Brain pericyte (primary cell): Measurements from ENCODE around the gene C3orf62.
"Not testable (repeated sequence)": the region's sequence is repeated elsewhere in the genome, so short reads cannot be mapped to it uniquely, and the experiment has no call there.

ENCODE experiments used
- DNase-seq: peaks from one replicate; pipeline ENCODE4 v3.0.0-alpha.2; 2012; ENCODE audit warnings: low read depth, low spot score

C3orf62 gene

DNA sequence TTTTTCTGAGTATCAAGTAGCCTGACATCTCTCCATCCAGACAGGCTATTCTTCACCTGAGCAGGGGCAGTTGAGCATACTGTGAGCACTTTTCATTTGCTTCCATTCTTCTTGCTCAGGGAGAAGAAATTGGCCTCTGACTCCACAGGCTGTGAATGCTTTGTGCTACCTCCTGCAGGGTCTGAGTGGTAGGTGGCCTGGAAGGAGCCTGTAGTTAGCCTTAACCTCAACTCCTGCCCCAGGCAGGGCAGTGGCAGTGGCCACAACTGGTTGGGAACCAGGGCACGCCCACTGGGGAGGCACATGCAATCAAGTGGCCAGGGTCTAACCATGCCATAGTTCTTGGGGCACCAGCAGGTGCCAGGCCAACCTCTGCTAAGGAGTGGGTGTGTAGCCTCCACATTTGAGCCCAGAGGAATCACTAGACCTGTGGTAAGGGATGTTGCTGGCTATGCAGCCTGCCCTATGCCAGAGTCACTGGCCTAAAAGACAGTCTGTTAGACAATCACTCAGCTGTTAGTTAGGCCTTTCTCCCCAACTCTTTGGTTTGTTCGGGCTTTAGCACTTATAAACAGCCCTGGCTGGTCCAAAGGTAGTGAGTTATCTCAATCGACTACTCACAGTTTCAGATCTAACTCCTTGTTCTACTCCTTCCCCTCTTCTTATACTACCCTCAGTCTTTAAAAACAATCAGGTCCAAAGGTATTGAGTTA lies 7.4 kb downstream of the C3orf62 start:
- no peak for DNase-seq

DNA sequence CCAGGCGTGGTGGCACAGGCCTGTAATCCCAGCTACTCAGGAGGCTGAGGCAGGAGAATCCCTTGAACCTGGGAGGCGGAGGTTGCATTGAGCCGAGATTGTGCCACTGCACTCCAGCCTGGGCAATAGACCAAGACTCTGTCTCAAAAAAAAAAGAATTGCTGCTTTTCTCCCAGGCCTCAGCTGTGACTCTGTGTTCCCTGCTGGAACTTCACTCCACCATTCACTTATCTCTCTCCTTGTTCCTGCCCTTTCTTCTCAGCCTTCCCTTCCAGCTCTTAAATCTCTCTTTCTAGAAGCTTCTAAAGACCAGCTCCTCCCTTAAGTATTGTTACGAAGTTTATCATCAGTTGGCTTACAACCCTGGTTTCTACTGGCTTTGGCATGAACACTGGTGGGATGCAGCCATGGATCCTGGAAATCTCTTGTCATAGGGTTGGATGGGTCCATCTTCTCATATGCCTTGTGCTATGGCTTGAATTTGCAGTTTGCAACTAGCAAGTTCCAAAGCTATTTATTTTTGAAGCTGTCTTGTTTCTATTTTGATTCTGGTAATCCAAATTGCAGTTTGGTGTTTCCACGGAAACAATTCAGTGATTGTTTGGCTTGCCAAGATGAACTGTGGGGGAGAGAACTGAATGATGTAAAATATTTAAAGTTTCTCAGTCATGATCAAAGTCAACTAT lies 10.5 kb downstream of the C3orf62 start:
- no peak for DNase-seq

DNA sequence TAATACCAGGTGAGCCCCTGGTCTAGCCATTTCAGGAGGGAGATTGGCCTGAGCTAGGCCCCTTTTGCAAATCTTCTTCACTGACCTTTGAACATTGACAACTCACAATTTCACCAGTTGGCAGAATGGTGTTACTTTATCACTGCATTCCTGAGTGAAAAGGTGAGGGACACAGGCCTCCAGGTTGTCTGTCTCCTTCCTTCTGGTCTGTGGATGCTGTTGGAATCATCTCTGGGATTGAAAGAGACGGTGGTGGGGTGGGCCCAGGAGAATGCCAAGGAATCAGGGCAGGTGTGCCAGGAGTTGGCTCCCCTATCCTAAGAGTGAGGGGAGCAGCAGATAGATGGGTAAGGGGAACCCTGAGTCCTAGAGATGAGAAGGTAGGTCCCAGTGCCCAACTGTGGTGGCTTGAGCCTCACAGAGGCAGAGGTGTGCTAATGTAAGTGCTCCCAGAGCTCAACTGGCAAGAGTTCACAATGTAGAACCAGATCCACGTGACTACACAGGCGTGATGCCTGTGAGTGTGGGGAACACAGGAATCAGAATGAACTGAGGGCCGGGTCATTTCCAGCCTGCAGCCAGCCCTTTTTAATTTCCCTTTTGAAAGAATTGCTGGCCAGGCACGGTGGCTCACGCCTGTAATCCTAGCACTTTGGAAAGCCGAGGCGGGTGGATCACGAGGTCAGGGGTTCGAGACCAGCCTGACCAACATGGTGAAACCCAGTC lies 11.2 kb downstream of the C3orf62 start:
- DNase-seq: no peak

DNA sequence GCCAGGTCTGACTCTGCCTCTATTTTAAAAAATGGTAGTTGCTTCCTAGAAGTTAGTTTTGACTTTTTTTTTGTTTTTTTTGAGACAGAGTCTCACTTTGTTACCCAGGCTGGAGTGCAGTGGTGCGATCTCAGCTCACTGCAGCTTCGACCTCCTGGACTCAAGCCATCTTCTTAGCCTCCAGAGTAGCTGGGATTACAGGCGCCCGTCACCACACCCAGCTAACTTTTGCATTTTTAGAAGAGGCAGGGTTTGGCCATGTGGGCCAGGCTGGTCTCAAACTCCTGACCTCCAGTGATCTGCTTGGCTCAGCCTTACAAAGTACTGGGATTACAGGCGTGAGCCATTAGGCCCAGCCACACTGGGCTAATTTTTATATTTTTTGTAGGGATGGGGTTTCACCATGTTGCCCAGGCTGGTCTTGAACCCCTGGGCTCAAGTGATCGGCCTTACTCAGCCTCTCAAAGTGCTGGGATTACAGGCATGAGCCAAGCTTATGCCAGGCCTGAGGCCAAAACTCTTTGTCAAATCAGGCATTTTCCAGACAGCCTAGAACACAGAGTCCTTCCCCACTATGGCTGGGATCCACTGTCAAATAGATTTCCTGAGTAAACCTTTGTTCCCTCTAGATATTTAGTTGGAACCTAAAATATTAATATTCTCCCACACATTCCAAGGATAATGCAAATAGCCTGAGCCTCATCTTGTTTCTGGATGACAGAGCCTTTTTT lies 13.7 kb downstream of the C3orf62 start:
- no peak for DNase-seq

DNA sequence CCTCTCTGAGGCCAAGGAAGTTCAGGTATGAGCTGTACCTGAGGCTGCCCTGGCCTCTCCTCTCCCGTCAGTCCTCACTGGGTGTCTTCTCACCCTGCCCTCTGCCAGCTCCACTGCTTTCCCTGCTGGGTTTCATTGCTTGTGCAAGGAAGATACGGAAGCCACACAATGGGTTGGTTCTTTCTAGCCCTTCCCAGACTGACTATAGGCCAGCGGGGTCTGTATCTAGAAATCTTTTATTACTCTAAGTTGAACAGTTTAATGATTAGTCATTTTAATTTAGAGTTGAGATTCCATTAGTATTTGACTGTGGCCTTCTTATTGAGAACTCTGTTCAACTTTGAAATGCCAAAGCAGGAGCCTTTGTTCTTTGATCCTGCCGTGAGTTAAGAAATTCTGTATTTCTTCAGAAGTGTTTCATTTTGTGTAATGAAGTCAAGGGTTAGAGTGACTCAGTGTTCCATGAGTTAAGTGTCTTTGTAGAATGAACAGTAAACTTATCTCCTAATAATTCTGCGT lies 16.2 kb downstream of the C3orf62 start:
- no peak for DNase-seq

DNA sequence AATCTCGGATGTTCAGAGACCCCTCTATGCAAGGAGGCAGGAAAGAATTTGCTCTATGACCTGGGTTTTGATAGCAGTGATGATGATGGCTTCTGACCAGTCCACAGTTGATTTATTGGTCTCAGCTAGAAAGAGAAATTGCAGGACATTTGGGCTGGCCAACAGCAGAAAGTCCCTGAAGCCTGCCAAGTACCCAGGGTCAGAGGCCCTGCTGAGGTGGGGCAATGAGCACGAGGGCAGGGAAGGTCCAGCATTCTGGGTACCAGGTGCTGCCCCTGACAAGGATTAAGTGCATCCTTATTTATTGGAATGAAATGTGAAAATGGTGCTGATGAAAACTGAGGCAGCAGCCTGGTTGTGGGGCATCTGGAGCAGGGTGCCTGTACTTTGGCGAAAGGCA lies 19.8 kb downstream of the C3orf62 start:
- no peak for DNase-seq

DNA sequence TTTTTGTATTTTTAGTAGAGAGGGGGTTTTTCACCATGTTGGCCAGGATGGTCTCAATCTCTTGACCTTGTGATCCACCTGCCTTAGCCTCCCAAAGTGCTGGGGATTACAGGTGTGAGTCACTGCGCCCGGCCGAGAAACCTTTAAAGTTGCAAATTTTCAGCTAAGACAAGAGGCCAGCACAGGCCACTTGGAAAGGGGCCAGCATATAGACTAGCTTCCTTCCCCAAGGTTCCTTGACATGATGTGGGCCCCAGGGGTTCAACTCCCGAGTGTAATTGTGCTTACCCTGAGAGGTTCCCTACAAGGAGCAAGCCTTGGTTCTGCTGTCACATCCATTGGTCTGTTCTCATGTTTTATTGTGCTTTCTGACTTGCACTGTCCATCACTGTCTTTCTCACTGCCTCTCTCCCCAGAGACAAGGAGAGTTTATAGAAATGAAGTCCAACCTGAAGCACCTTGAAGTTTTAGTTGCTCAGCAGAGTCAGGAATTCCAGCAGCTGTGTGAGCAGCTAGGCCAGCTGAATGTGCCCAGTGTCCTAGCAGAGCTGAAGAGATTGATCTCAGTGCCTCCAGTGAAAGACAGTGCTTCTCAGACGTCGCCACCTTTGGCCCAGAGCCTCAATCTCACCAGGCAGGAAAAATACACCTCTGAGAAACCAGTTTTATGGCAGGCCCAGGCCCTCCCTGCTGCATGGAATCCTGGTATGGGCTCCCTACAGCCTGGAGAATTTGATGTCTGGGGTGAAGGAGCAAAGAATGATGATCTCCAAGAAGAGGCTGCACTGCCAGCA lies 21.1 kb downstream of the C3orf62 start:
- DNase-seq: no peak

DNA sequence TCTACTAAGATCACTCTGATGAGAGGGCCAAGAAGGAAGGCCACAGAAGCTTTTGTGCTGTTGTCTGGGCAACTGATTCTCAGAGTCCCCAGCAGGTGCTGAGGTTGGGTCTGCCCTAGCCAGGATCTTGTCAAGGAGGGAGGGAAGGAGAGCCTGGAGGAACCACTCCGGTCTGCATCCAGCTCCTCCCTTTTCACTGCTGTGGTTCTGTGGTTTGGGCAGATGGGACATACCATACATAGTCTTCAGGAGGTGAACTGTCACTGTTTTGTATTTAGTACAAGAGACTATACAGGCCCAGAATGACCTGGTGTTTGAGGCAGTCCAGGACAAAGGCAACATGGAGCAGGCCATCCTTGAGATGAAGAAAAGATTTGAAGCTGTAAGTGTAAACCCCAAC lies 21.9 kb downstream of the C3orf62 start:
- DNase-seq: no peak

DNA sequence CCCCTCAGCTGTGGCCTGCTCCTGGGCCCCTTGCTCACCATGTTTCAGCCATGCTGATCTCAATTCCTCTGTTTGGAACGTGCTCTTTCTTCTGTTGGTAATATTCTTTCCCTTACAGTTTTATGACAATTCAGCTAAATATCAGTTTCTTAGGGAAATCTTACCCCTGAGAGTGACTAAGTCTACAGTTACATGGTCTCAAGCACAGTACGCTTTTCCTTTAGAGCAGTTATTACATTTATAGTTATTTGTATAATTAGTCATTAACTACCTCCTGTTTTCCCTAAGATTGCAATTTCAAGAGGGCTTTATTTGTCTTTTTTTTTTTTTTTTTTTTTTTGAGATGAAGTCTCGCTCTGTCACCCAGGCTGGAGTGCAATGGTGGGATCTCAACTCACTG lies 23.5 kb downstream of the C3orf62 start:
- DNase-seq: no peak

DNA sequence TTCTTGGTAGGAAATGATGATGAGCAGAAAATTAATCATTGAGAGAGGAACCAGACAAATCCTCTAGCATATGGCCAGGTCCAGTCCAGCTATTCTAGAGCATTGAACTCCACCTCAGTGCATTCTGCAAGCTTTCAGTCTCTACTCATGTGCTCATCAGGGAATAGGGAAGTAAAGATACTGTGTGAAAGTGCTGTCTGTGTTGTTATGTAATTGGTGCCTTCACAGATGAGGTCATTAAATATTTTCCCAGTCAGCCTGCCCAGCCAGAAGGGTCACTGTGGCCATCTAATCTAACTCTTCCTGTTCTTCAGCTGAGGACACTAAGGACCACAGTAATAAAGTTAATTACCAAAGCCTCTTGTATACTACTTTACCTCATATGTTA lies 28.2 kb downstream of the C3orf62 start:
- DNase-seq: no peak

DNA sequence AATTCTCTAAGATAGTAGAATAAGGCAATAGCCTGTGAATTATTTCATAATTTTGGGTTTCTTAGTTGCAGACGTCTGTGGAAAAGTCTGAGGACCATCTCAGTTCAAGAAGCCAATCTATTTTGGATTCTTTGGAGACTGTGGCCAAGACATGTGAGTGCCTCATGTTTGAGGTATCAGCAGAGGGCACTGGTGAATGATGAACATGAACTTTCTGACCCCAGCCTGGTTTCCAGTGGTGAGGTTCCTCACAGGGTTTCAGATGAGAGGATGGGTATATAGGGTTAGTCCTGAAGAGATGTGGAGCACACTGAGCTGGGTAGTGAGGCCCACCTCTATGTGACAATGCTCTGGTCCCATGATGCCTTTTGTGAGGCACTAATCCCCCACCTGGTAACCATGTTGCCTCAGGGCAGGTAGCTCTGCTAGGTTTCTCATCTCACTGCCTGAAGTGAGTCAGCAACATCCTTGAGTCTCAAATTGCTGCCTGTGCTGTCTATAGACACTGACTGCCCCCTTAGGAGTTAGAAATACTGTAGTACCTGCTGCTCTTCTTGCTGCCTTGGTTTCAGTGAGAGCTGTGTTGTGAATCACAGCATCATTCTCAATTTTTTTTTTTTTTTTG lies 32.3 kb downstream of the C3orf62 start:
- DNase-seq: no peak

DNA sequence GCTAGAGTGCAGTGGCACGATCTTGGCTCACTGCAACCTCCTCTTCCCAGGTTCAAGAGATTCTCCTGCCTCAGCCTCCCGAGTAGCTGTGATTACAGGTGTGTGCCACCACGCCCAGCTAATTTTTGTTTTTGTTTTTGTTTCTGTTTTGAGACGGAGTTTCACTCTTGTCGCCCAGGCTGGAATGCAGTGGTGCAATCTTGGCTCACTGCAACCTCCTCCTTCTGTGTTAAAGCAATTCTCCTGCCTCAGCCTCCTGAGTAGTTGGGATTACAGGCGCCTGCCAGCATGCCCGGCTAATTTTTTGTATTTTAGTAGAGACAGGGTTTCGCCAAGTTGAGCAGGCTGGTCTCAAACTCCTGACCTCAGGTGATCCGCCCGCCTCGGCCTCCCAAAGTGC lies 36.9 kb downstream of the C3orf62 start:
- not testable (repeated sequence) for DNase-seq

DNA sequence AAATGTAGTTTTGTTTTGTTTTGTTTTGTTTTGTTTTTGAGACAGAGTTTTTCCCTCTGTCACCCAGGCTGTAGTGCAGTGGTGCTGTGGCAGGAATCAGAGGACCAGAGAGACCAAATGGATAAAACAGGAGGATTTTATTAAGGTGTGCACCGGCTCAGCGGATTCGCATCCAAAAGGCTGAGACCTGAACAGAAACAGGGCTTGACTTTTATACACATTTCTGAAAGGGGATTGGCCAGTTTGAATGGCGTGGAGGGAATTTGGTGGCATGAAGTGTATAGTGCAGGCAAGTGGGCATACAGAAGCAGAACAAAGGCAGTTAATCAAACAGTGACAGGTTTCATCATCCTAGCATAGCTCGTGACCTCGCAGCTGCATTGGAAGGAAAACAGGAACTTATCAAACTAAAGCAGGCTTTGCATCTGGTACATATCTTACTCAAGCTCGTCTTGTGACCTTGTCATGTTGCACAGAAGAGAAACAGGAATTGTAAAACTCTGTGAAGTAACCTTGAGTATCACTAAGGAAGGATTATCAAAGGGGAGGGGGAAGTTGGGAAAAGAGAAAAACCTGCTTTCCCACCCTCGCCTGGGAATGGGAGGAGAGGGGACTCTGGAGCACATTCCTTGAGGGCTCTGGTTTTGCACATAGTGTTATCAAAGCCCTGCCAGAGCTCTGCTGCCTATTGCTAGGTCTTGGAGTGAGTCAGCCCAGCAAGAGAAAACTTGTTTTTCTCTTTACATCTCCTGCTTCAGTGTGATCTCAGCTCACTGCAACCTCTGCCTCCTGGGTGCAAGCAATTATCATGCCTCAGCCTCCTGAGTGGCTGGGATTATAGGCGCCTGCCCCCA lies 38.5 kb downstream of the C3orf62 start:
- DNase-seq: no peak

DNA sequence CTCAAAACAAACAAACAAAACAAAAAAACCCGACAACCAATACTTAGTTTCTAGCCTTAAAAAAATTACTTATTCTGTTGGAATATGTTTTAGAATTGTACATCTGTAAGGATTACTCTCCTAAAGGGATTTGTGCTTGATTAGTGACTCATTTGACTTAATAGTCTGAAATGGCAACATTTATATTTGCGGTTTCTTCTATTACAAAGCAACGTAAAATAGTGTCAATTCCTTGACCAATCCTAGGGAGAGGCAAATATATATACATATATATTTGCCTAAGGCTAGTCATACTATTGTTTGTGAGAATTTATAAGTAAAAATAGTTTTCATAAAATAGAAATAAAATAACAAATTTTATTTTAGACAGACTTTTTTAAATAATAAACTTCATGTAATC lies 39.7 kb downstream of the C3orf62 start:
- DNase-seq: no peak

DNA sequence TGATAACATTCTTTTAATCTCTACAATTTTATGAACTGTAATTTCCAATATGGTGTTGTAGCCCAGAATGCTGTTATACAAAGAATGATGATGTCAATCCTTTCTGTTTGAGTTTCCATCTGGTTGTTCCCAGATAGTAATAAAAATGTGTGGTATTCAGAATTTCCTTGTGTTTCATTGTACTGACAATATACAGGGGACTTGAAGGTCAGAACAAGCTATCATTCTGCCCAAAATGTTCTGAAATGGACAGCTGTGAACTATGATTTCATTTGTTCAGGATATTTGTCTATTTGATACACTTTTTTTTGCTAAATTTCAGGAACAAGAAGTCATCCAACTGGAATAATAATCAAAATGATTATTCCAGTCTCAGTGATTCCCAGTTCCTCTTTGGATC lies 40.8 kb downstream of the C3orf62 start:
- no peak for DNase-seq

DNA sequence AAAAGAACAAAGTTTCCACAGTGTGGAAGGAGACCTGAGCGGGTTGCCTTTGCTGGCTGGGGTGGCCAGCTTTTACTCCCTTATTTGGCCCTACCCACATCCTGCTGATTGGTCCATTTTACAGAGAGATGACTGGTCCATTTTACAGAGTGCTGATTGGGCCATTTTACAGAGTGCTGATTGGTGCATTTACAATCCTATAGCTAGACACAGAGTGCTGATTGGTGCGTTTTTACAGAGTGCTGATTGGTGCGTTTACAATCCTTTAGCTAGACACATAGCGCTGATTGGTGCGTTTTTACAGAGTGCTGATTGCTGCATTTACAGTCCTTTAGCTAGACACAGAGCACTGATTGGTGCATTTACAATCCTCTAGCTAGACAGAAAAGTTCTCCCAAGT lies 48.2 kb downstream of the C3orf62 start:
- not testable (repeated sequence) for DNase-seq

DNA sequence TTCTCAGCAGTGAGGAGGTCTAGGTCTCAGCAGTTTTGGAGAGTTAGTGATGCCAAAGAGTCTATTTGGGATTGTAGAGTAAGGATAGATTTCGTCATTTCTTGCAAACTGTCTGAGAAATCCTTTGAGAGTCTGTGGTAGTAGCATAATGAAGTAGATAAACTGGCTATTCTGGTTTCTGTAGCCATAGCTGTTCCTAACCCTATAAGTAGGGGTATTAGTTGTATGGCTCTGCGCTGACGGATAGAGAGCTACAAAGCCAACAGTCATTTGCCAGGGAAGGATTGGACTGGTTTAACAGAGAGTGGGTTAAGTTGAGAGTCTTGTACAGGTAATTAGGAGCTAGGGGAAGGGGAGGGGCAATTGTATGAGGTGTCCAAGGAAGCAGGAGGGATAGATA lies 55.0 kb downstream of the C3orf62 start:
- DNase-seq: no peak

DNA sequence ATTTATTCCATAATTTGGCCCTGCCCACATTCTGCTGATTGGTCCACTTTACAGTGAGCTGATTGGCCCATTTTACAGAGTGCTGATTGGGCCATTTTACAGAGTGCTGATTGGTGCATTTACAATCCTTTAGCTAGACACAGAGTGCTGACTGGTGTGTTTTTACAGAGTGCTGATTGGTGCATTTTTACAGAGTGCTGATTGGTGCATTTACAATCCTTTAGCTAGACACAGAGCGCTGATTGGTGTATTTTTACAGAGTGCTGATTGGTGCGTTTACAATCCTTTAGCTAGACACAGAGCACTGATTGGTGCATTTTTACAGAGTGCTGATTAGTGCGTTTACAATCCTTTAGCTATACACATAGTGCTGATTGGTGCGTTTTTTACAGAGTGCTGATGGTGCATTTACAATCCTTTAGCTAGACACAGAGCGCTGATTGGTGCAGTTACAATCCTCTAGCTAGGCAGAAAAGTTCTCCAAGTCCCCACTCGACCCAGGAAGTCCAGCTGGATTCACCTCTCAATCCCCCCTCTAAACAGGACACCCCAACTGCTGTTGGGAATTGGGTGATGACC lies 56.0 kb downstream of the C3orf62 start:
- DNase-seq: not testable (repeated sequence)

DNA sequence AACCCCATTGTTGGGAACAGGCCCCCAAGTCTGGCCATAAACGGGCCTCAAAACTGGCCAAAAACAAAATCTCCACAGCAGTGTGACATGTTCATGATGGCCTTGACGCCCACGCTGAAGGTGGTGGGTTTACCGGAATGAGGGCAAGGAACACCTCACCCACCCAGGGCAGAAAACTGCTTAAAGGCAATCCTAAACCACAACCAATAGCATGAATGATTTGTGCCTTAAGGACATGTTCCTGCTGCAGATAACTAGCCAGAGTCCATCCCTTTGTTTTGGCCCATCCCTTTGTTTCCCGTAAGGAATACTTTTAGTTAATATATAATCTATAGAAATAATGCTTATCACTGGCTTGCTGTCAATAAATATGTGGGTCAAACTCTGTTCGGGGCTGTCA lies 57.9 kb downstream of the C3orf62 start:
- DNase-seq: no peak
